ENCODE measurements around the gene LIX1L. TPM values are rescaled to one million over a fixed set of nuclear protein-coding genes. Genes with fewer than 3 reads are reported as not detected.

Gene LIX1L
- total RNA-seq, 1 donor, result 40.2 TPM

DNA sequence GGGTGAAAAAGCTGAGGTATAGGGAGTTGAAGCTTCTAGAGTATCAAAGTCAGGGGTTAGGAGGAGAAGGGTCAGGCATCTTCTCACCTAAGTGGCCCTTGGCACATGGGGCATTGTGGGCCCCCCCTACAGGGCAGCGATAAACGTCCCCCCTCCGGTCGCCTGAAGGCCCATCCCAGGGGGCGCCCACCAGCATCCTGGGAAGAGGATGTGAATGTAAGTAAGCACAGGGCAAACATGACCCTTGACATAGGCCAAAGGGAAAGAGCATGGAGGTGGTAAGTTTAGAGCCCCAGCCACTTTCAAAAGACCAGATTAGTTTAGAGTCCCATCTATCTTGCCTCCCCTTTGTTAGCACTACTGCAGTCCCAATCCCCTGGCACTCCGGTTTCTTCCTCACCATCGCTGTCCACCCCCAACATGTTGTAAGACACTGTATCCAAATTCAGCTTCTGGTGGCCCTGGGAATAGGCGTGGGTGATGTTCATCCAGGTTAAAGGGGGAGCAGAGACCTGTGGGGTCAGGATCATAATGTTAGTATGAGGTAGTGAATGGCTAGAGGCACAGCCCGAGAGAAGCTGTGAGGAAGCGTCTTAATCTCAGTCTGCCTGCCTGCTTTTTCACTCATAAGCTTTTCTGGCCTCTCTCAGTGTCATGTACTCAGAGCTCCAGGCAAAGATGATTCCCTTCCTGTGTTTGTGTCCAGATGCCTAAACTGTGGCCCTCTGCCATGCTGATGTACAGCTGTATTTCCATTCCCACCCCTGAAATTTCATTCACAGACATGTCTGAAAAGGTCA is 50.7 kb downstream of the LIX1L start:
- TF ChIP-seq, protein P1, sequence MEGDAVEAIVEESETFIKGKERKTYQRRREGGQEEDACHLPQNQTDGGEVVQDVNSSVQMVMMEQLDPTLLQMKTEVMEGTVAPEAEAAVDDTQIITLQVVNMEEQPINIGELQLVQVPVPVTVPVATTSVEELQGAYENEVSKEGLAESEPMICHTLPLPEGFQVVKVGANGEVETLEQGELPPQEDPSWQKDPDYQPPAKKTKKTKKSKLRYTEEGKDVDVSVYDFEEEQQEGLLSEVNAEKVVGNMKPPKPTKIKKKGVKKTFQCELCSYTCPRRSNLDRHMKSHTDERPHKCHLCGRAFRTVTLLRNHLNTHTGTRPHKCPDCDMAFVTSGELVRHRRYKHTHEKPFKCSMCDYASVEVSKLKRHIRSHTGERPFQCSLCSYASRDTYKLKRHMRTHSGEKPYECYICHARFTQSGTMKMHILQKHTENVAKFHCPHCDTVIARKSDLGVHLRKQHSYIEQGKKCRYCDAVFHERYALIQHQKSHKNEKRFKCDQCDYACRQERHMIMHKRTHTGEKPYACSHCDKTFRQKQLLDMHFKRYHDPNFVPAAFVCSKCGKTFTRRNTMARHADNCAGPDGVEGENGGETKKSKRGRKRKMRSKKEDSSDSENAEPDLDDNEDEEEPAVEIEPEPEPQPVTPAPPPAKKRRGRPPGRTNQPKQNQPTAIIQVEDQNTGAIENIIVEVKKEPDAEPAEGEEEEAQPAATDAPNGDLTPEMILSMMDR (IDR thresholded peaks at IDR 0.05; ENCODE audit: insufficient read depth, low read depth, low read length), result no peak
- DNase-seq (ENCODE audit: low read depth), result no peak
- no peak overlapping the region for H3K4me3 ChIP-seq (ENCODE audit: low read depth, low read length)

DNA sequence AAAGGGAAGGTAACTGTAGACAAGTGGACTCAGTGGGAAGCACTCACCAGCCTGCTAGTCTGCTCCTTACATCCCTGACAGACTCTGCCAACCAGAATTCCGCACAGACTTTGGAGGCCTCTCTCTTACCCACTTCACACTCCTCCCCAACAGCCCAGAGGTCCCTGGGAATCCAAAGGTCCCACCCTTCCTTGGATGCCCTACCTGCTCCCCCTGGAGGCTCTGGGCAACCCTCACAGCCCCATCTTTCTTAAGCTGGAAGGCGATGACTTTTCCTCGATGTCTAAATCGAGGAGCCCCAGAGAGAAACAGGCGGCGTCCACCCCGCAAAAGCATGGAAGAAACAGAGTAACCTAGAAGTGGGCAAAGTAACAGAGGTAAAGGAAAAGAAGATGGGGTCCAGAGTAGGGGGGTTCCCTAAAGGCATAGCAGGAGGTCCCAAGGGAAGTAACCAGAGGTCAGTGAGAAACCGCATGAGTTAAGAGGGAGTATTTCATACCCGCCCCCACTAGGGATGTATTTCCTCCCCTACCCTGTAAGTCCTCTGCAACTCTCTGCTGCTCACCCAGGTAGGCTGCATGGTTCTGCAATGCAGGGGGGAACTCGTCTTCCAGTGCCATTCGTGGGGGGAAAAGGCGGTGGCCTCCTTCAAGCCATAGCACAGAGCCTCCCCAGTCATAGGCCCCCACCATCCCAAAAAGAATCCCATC is 56.4 kb downstream of the LIX1L start:
- TF ChIP-seq, protein P1 (IDR thresholded peaks at IDR 0.05; ENCODE audit: insufficient read depth, low read depth, low read length), result no peak
- no peak for DNase-seq (ENCODE audit: low read depth)
- no peak overlapping the region for H3K4me3 ChIP-seq (ENCODE audit: low read depth, low read length)

DNA sequence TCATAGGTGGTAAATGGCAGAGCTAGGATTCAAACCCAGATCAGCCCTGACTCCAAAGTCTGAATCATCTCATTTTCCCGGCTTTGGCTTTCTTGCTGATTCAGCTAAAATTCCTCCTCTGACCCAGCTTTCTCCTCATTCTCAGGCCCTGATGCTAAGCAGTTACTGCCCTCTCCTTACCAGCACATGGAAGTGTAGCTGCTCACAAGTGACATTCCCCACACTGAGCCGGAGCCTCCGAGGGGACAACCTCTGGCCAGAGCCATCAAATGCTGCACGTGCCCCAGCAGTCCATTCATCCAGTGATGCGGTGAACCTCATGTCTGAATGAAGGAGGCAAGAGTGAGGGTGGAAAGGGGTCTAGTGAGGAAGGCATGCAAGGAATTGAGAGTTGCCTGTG is 59.1 kb downstream of the LIX1L start:
- H3K4me3 ChIP-seq (ENCODE audit: low read depth, low read length), result no peak overlapping the region
- TF ChIP-seq, protein P1 (IDR thresholded peaks at IDR 0.05; ENCODE audit: insufficient read depth, low read depth, low read length), result no peak
- no peak for DNase-seq (ENCODE audit: low read depth)

DNA sequence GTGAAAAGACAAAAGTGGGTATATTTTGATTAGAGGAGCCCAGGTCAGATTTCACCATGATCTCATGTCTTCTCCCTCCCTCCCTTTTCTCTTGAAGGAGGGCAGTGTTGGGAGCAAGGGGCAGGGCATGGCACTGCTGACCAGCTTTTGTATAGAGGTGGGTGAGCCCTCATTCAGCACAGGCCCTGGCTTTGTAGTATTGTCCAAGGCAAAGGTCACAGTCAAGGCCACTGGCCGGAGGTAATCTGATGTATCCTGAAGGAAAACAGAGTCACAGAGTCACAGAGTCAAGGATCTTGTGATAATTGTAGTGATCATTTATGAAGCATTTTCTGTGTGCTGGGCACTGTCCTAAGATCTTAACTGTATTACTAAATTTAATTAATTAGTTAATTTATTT is 59.8 kb downstream of the LIX1L start:
- no peak for DNase-seq (ENCODE audit: low read depth)
- no peak overlapping the region for H3K4me3 ChIP-seq (ENCODE audit: low read depth, low read length)
- TF ChIP-seq, protein P1 (IDR thresholded peaks at IDR 0.05; ENCODE audit: insufficient read depth, low read depth, low read length), result no peak

DNA sequence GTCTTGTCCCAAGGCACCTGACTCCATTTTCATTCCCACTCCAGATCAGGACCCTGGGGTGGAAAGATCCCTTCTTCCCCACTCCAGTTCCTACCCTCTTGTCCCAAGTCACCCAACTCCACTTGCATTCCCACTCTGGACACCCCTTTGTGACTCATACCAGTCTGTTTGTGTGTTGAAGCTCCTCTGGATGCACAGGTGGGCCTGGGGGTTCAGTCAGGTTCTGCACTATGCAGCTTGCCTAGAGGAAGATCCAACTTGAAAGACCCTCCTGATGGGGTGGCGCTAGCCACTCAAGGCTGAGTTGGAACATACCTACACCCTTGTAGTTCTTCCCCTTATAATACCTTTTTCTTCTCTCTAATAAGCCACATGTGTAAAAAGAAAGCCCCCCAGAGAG is 62.3 kb downstream of the LIX1L start:
- DNase-seq (ENCODE audit: low read depth), result no peak
- TF ChIP-seq, protein P1 (IDR thresholded peaks at IDR 0.05; ENCODE audit: insufficient read depth, low read depth, low read length), result no peak
- no peak overlapping the region for H3K4me3 ChIP-seq (ENCODE audit: low read depth, low read length)

DNA sequence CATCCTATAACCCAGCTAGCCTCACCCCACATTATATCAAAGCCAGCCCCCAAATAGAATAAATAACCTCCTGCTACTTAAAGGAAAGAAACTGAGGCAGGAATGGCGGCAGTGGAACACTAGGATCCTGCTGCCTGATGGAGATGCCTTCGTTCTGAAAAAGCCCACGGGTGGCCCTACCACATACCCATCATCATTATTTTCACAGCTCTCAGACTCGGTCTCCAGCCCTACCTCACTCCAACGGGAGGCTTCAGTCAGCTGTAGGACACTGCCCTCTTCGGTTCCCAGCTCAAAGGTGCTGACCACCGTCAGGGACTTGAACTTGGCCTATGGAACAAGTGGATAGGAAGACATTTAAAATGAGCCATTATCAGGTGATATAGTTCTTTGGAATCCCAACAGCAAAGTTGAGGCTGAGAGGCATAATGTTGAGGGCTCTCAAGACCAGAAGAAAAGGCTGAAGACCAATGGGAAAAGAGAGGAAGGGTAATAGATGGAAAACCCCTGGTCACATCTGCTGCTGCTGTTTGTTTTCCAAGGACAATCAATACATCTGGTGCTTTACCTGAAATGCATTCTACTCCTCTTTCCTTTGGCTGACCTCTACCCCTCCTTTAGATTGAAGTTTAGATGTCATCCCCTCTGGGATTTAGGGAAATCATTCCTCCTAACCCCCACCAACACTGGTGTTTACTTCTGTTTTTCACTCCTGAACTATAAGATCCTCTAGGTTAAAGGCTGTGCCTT is 64.3 kb downstream of the LIX1L start:
- DNase-seq (ENCODE audit: low read depth), result no peak
- TF ChIP-seq, protein P1 (IDR thresholded peaks at IDR 0.05; ENCODE audit: insufficient read depth, low read depth, low read length), result no peak

More for the DNA sequence above, 64.3 kb downstream of the LIX1L start:
- no peak overlapping the region for H3K4me3 ChIP-seq (ENCODE audit: low read depth, low read length)
